ENCODE measurements around the gene FGB.

DNA sequence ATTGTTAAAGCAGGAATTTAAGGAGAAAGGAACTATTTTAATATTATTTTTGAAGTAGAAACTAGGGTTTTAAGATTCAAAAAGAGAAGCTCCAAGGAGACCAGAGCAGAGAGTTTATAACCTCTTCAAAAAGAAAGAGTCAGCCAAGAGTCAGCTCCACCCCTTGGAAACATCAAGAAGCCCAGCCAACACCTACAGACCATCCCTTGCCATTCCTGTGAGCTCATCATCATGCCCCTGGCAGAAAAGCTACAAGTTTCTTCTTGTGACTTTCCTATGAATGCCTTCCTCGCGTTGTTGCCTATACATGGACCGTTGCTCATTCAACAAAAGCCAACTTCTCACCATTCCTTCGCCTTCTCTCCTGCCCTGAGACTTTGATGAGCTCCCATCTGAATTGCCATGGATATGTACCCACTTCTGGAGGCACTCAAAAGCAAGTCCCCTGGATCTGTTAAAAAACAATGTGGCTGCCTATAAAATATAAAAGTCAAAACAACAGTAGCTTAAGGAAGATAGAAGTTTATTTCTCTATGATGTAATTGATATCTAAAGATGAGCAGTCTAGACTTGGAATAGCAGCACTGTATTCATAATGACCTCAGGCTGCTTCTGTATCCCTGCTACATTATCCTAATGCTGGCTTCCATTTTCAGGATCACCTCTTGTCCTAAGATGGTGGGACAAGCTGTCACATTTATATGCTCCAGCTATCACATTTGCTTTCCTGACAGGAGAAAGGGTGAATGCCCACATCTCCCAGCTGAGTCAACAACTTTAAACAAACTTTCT lies 32.9 kb upstream of the FGB start:
- TF ChIP-seq POLR2AphosphoS5 (IDR thresholded peaks at IDR 0.05; ENCODE audit: borderline replicate concordance, low read depth, low read length) (no peak), EZH2 (IDR thresholded peaks at IDR 0.05) (no peak), FOXP2 (optimal IDR thresholded peaks at IDR 0.05; ENCODE audit: control extremely low read depth, extremely low read length, insufficient read depth) (no peak)
